ENCODE measurements around the gene CAVIN2.

- TF ChIP-seq, protein P1, sequence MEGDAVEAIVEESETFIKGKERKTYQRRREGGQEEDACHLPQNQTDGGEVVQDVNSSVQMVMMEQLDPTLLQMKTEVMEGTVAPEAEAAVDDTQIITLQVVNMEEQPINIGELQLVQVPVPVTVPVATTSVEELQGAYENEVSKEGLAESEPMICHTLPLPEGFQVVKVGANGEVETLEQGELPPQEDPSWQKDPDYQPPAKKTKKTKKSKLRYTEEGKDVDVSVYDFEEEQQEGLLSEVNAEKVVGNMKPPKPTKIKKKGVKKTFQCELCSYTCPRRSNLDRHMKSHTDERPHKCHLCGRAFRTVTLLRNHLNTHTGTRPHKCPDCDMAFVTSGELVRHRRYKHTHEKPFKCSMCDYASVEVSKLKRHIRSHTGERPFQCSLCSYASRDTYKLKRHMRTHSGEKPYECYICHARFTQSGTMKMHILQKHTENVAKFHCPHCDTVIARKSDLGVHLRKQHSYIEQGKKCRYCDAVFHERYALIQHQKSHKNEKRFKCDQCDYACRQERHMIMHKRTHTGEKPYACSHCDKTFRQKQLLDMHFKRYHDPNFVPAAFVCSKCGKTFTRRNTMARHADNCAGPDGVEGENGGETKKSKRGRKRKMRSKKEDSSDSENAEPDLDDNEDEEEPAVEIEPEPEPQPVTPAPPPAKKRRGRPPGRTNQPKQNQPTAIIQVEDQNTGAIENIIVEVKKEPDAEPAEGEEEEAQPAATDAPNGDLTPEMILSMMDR (IDR thresholded peaks at IDR 0.05): no peak
- TF ChIP-seq POLR2A (IDR thresholded peaks at IDR 0.05): no peak
These were observed 876 bp upstream of the CAVIN2 start for GRCh38 chr2:191847764-191848163.
